Activated CD8-positive, alpha-beta T cell treated with anti-CD3 and anti-CD28 coated beads, Interleukin-2, amount 10 ng/mL, durations not matched to agents 7 days and 5 days (primary cell): ENCODE measurements around the gene OR10H1. TPM values are rescaled to one million over a fixed set of nuclear protein-coding genes. Genes with fewer than 3 reads are reported as not detected.
"Not testable (repeated sequence)": the region's sequence is repeated elsewhere in the genome, so short reads cannot be mapped to it uniquely, and the experiment has no call there.

Experiments
- ATAC-seq: fragments of 150-1000 bp; cut with Tn5 transposase; one replicate; pipeline ENCODE4 v1.10.0; 2021; ENCODE audit warnings: moderate library complexity
- CTCF ChIA-PET: fragments of 350-600 bp; sonication (Branson Sonifier 250); formaldehyde crosslinking; loops from one replicate; lab custom pipeline; 2021; ENCODE audit warnings: antibody characterized with exemption; lab: Charles Lee
- POLR2A ChIA-PET: fragments of 350-600 bp; sonication (Branson Sonifier 250); formaldehyde crosslinking; loops from one replicate; lab custom pipeline; 2021; ENCODE audit warnings: antibody characterized with exemption; lab: Charles Lee
- DNase-seq: peaks from one replicate; pipeline ENCODE4 v3.0.0-alpha.2; 2020
- H3K27ac Mint-ChIP-seq: one replicate; pipeline ENCODE4 v1.8.0; 2021; ENCODE audit warnings: mild to moderate bottlenecking, mixed read lengths
- H3K27me3 Mint-ChIP-seq: one replicate; pipeline ENCODE4 v1.8.0; 2021; ENCODE audit warnings: low read depth, mixed read lengths
- H3K36me3 Mint-ChIP-seq: one replicate; pipeline ENCODE4 v1.8.0; 2021; ENCODE audit warnings: low read depth, mixed read lengths
- H3K4me1 Mint-ChIP-seq: one replicate; pipeline ENCODE4 v1.8.0; 2021; ENCODE audit warnings: low read depth, mixed read lengths
- H3K4me3 Mint-ChIP-seq: one replicate; pipeline ENCODE4 v1.8.0; 2021; ENCODE audit warnings: mild to moderate bottlenecking, mixed read lengths
- H3K9me3 Mint-ChIP-seq: one replicate; pipeline ENCODE4 v1.8.0; 2022; ENCODE audit warnings: mixed read lengths; ENCODE audit not compliant: insufficient read depth
- total RNA-seq, 2 experiments: library from RNA; stranded (reverse); gene quantifications; one replicate each; pipeline ENCODE4 v1.2.3, GENCODE V29; 2021

OR10H1 gene
- total RNA-seq, 2 experiments from 2014 or later: not detected

DNA sequence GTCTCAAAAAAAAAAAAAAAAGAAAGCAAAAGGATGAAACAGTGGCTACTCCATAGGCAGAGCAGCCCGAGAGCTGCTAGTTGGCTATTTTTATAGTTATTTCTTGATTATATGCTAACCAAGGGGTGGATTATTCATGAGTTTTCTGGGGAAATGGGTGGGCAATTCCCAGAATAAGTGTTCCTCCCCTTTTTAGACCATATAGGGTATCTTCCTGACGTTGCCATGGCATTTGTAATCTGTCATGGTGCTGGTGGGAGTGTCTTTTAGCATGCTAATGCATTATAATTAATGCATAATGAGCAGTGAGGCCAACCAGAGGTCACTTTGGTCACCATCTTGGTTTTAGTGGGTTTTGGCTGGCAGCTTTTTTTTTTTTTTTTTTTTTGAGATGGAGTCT is 25.4 kb upstream of the OR10H1 start:
- Mint-ChIP-seq H3K27me3 (no peaks in the 10 kb centered on the region), H3K4me3 (no peak overlapping the region), H3K36me3 (peaks cover 2% of the 10 kb centered on the region), H3K27ac (no peak overlapping the region), H3K4me1 (peaks cover 57% of the 10 kb centered on the region), H3K9me3 (no peaks in the 10 kb centered on the region)
- DNase-seq (no peak), ATAC-seq (no peak)
- ChIA-PET CTCF (no interaction called here), POLR2A (no interaction called here)

GRCh38 chr19:15839888-15840287 is 24.4 kb upstream of the OR10H1 start:
- H3K4me1 Mint-ChIP-seq: peaks cover 55% of the 10 kb centered on the region
- ATAC-seq, H3K27me3 Mint-ChIP-seq, DNase-seq, CTCF ChIA-PET, H3K27ac Mint-ChIP-seq, POLR2A ChIA-PET, H3K36me3 Mint-ChIP-seq, H3K4me3 Mint-ChIP-seq, H3K9me3 Mint-ChIP-seq: not testable (repeated sequence)

- peak overlapping the region; percentile 42 for H3K4me3 Mint-ChIP-seq
- DNase-seq (no peak), ATAC-seq (no peak)
- peak overlapping the region; percentile 73 for H3K27ac Mint-ChIP-seq
- no peaks in the 10 kb centered on the region for H3K9me3 Mint-ChIP-seq
- ChIA-PET POLR2A (interaction anchor here (0.7 kb wide), 1 partner anchor 1767 kb away, joined by 5 read pairs; no protein-coding TSS in a partner anchor), CTCF (interaction anchor here (0.7 to 0.9 kb wide), 2 partner anchors 12 to 246 kb away, joined by 3 read pairs; no protein-coding TSS in a partner anchor)
- H3K36me3 Mint-ChIP-seq: peaks cover 2% of the 10 kb centered on the region
- H3K4me1 Mint-ChIP-seq: peaks cover 42% of the 10 kb centered on the region
- no peaks in the 10 kb centered on the region for H3K27me3 Mint-ChIP-seq
Observed at GRCh38 chr19:15838351-15838750, 22.9 kb upstream of the OR10H1 start.

- Mint-ChIP-seq H3K27ac (peak overlapping the region; percentile 98), H3K4me1 (peaks cover 35% of the 10 kb centered on the region), H3K27me3 (no peaks in the 10 kb centered on the region), H3K9me3 (no peaks in the 10 kb centered on the region), H3K4me3 (peak overlapping the region; percentile 84), H3K36me3 (peaks cover under 1% of the 10 kb centered on the region)
- ChIA-PET POLR2A (interaction anchor here (0.7 to 1.7 kb wide), 11 partner anchors 9 to 1147 kb away, joined by 3 to 16 read pairs (median 4); partner anchors contain the start of genes HSH2D, TPM4 and ZNF333), CTCF (interaction anchor here (0.9 kb wide), 1 partner anchor 11 kb away, joined by 3 read pairs; no protein-coding TSS in a partner anchor)
- ATAC-seq: peak; percentile 3
- DNase-seq: no peak
Observed at GRCh38 chr19:15837221-15837731, 21.8 kb upstream of the OR10H1 start.

DNA sequence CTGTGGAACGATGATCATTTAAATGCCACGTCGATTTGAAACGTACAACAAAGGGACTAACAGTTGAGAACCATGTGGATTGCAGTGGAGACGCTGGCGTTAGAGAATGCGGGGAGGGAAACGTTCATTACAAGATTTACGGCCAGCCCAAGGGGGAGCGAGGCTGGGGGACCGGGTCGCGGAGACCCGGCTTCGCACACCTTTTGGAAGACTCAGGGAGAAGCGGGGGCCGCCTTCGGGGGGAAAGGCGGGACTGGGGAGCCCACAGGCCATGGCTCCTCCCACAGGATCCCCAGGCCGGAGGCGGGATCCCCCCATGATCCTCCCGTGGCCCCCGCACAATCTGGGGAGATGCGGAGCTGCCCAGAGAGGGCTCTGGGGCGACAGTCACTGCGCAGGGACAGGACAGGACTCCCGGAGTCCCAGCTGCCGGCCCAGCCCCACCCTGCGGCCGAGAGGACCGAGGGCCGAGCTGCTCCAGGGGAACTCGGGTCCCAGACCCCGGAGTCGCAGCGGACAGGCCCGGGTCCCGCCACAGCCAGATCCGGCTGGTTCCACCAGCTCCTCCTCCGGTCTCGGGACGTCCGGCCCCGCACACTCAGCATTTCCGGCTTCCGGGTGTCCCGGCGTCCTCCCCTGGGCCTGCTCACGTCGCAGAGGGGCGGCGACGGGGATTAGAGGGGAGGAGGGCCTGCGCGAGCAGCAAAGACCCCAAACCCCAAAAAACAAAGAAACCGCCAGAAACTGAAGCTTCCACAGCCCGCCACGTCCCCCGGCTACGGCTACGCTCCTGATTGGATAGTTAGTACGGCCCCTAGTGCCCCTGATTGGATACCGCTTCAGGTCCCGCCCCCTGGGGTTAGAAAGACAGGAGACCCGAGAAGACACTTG is 21.1 kb upstream of the OR10H1 start:
- H3K36me3 Mint-ChIP-seq: no peaks in the 10 kb centered on the region
- peak overlapping the region; percentile 84 for H3K4me3 Mint-ChIP-seq
- H3K9me3 Mint-ChIP-seq: no peaks in the 10 kb centered on the region
- ATAC-seq: peak; percentile 95
- H3K27ac Mint-ChIP-seq: peak overlapping the region; percentile 98
- H3K27me3 Mint-ChIP-seq: no peaks in the 10 kb centered on the region
- POLR2A ChIA-PET: interaction anchor here (0.6 to 1.7 kb wide), 12 partner anchors 10 to 1147 kb away, joined by 3 to 16 read pairs (median 4); partner anchors contain the start of genes HSH2D, TPM4 and ZNF333
- CTCF ChIA-PET: no interaction called here
- DNase-seq: peak; percentile 99
- H3K4me1 Mint-ChIP-seq: peaks cover 29% of the 10 kb centered on the region

DNA sequence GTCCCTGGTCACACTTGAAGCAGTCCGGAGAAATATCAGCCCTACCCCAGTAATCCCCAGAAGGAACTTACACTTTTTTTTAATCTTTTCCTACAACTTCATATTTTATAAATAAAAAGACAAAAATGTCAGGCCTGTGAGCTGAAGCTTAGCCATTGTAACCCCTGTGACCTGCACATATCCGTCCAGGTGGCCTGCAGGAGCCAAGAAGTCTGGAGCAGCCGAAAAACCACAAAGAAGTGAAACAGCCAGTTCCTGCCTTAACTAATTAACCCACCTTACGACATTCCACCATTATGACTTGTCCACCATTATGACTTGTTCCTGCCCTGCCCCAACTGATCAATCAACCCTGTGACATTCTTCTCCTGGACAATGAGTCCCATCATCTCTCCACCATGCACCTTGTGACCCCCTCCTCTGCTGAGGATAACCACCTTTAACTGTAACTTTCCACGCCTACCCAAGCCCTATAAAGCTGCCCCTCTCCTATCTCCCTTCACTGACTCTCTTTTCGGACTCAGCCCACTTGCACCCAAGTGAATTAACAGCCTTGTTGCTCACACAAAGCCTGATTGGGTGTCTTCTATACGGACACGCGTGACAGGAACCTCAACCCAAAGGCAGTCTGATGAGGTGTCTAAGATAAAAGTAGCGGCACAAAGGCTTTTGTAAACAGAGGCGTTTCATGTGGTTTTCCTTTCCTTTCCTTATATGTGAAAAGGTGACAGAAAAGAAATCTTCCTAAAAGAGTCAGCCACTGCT is 20.3 kb upstream of the OR10H1 start:
- peak; percentile 73 for DNase-seq
- Mint-ChIP-seq H3K27ac (peak overlapping the region; percentile 98), H3K4me3 (peak overlapping the region; percentile 84), H3K4me1 (peaks cover 29% of the 10 kb centered on the region)
- not testable (repeated sequence) for H3K9me3 Mint-ChIP-seq, H3K36me3 Mint-ChIP-seq, ATAC-seq, H3K27me3 Mint-ChIP-seq
- ChIA-PET POLR2A (interaction anchor here (0.6 to 1.7 kb wide), 5 partner anchors 255 to 1146 kb away, joined by 3 to 16 read pairs (median 3); partner anchors contain the start of genes HSH2D and ZNF333), CTCF (interaction anchor here (1.0 kb wide), 1 partner anchor 8 kb away, joined by 3 read pairs; no protein-coding TSS in a partner anchor)

- H3K4me3 Mint-ChIP-seq, H3K27me3 Mint-ChIP-seq, H3K27ac Mint-ChIP-seq, DNase-seq, H3K36me3 Mint-ChIP-seq, H3K9me3 Mint-ChIP-seq, ATAC-seq, POLR2A ChIA-PET: not testable (repeated sequence)
- CTCF ChIA-PET: interaction anchor here (1.0 kb wide), 1 partner anchor 10 kb away, joined by 3 read pairs; no protein-coding TSS in a partner anchor
- peaks cover 26% of the 10 kb centered on the region for H3K4me1 Mint-ChIP-seq
Observed at GRCh38 chr19:15834232-15834631, 18.8 kb upstream of the OR10H1 start.

DNA sequence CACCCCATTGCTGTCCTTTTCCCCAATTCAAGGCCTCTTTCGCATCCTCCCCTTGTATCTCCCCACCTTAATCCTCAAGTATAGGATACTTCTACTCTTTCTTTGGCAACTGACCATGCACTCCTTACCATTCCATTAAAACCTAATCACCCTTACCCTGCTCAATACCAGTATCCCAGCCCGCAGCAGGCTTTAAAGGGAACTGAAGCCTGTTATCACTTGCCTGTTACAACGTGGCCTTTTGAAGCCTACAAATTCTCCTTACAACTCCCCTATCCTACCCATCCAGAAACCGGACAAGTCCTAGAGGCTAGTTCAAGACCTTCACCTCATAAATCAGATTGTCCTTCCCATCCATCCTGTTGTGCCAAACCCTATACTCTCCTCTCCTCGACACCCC is 16.2 kb upstream of the OR10H1 start:
- POLR2A ChIA-PET: no interaction called here
- no peak overlapping the region for H3K27ac Mint-ChIP-seq
- DNase-seq: no peak
- peaks cover 10% of the 10 kb centered on the region for H3K4me1 Mint-ChIP-seq
- H3K36me3 Mint-ChIP-seq: no peaks in the 10 kb centered on the region
- no peak for ATAC-seq
- H3K4me3 Mint-ChIP-seq: no peak overlapping the region
- H3K27me3 Mint-ChIP-seq: peaks cover 3% of the 10 kb centered on the region
- no peaks in the 10 kb centered on the region for H3K9me3 Mint-ChIP-seq
- CTCF ChIA-PET: no interaction called here

- H3K4me3 Mint-ChIP-seq: no peak overlapping the region
- no peak for DNase-seq
- H3K9me3 Mint-ChIP-seq: no peaks in the 10 kb centered on the region
- no peak for ATAC-seq
- ChIA-PET POLR2A (no interaction called here), CTCF (no interaction called here)
- no peaks in the 10 kb centered on the region for H3K4me1 Mint-ChIP-seq
- peaks cover 3% of the 10 kb centered on the region for H3K27me3 Mint-ChIP-seq
- H3K36me3 Mint-ChIP-seq: no peaks in the 10 kb centered on the region
- no peak overlapping the region for H3K27ac Mint-ChIP-seq
Observed at GRCh38 chr19:15829786-15830185, 14.3 kb upstream of the OR10H1 start.

- Mint-ChIP-seq H3K9me3 (no peaks in the 10 kb centered on the region), H3K36me3 (no peaks in the 10 kb centered on the region), H3K27me3 (peaks cover 3% of the 10 kb centered on the region), H3K4me3 (no peak overlapping the region), H3K27ac (peak overlapping the region; percentile 7), H3K4me1 (no peaks in the 10 kb centered on the region)
- no peak for DNase-seq
- no peak for ATAC-seq
- CTCF ChIA-PET: no interaction called here
- POLR2A ChIA-PET: no interaction called here
Observed at GRCh38 chr19:15829306-15829698, 13.8 kb upstream of the OR10H1 start.

DNA sequence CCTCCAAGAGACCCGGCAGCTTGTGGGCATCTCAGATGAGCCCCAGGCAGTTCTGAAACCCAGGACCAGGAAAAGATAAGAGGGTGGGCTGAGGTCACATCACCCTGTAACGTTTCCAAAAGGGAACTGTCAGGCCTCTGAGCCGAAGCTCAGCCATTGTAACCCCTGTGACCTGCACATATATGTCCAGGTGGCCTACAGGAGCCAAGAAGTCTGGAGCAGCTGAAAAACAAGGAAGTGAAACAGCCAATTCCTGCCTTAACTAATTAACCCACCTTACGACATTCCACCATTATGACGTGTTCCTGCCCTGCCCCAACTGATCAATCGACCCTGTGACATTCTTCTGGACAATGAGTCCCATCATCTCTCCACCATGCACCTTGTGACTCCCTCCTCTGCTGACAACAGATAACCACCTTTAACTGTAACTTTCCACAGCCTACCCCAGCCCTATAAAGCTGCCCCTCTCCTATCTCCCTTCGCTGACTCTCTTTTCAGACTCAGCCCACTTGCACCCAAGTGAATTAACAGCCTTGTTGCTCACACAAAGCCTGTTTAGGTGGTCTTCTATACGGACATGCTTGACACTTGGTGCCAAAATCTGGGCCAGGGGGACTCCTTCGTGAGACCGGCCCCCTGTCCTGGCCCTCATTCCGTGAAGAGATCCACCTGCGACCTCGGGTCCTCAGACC is 13.3 kb upstream of the OR10H1 start:
- H3K27me3 Mint-ChIP-seq, H3K4me1 Mint-ChIP-seq, H3K27ac Mint-ChIP-seq, CTCF ChIA-PET, H3K9me3 Mint-ChIP-seq, H3K4me3 Mint-ChIP-seq, DNase-seq, H3K36me3 Mint-ChIP-seq, ATAC-seq, POLR2A ChIA-PET: not testable (repeated sequence)
